Measurements from ENCODE around the gene REEP6.
"Not testable (repeated sequence)": the region's sequence is repeated elsewhere in the genome, so short reads cannot be mapped to it uniquely, and the experiment has no call there.

Gene REEP6

GRCh38 chr19:1474011-1474764 is 16.8 kb upstream of the REEP6 start:
- Histone ChIP-seq H3K36me3 (ENCODE audit: low read length) (no peaks in the 10 kb centered on the region), H3K4me2 (ENCODE audit: low read depth, low read length, poor library complexity, severe bottlenecking) (no peak overlapping the region), H3K27ac (ENCODE audit: low read depth, low read length) (no peak overlapping the region), H3F3A (ENCODE audit: insufficient read depth) (no peaks in the 10 kb centered on the region), H3K9me3 (ENCODE audit: insufficient read depth, low read length) (no peaks in the 10 kb centered on the region), H3K79me2 (ENCODE audit: insufficient read depth, low read length) (peaks cover 20% of the 10 kb centered on the region), H3K4me3 (ENCODE audit: insufficient read depth, low read length, poor library complexity, severe bottlenecking) (no peak overlapping the region), H2AFZ (ENCODE audit: low read depth, low read length, severe bottlenecking) (no peak overlapping the region), H3K27me3 (ENCODE audit: low read length) (no peaks in the 10 kb centered on the region), H3K9ac (ENCODE audit: low read length) (no peak overlapping the region), H4K20me1 (ENCODE audit: low read depth, low read length) (peaks cover 3% of the 10 kb centered on the region; the same call in 1 of the 2 replicates), H3K9me2 (replicated peaks; ENCODE audit: insufficient read depth, low read length) (no peaks in the 10 kb centered on the region)
- TF ChIP-seq CTCF (IDR thresholded peaks at IDR 0.05; ENCODE audit: insufficient read depth, low read length, poor library complexity, severe bottlenecking) (no peak), EZH2phosphoT487 (conservative IDR thresholded peaks at IDR 0.05; ENCODE audit: low read length) (no peak)

GRCh38 chr19:1474765-1475351 is 16.1 kb upstream of the REEP6 start:
- Histone ChIP-seq H4K20me1 (ENCODE audit: low read depth, low read length) (peaks cover 3% of the 10 kb centered on the region; the same call in 1 of the 2 replicates), H2AFZ (ENCODE audit: low read depth, low read length, severe bottlenecking) (no peak overlapping the region), H3K27me3 (ENCODE audit: low read length) (no peaks in the 10 kb centered on the region), H3K79me2 (ENCODE audit: insufficient read depth, low read length) (peaks cover 20% of the 10 kb centered on the region), H3F3A (ENCODE audit: insufficient read depth) (no peaks in the 10 kb centered on the region), H3K9ac (ENCODE audit: low read length) (no peak overlapping the region), H3K4me2 (ENCODE audit: low read depth, low read length, poor library complexity, severe bottlenecking) (no peak overlapping the region), H3K9me2 (replicated peaks; ENCODE audit: insufficient read depth, low read length) (no peaks in the 10 kb centered on the region), H3K27ac (ENCODE audit: low read depth, low read length) (no peak overlapping the region), H3K9me3 (ENCODE audit: insufficient read depth, low read length) (no peaks in the 10 kb centered on the region), H3K36me3 (ENCODE audit: low read length) (no peaks in the 10 kb centered on the region), H3K4me3 (ENCODE audit: insufficient read depth, low read length, poor library complexity, severe bottlenecking) (no peak overlapping the region)
- TF ChIP-seq CTCF (IDR thresholded peaks at IDR 0.05; ENCODE audit: insufficient read depth, low read length, poor library complexity, severe bottlenecking) (no peak), EZH2phosphoT487 (conservative IDR thresholded peaks at IDR 0.05; ENCODE audit: low read length) (no peak)

- Histone ChIP-seq H4K20me1 (ENCODE audit: low read depth, low read length) (peaks cover 3% of the 10 kb centered on the region; the same call in 1 of the 2 replicates), H3K9me2 (replicated peaks; ENCODE audit: insufficient read depth, low read length) (no peaks in the 10 kb centered on the region), H2AFZ (ENCODE audit: low read depth, low read length, severe bottlenecking) (no peak overlapping the region), H3F3A (ENCODE audit: insufficient read depth) (peaks cover 7% of the 10 kb centered on the region; the same call in 1 of the 2 replicates), H3K4me2 (ENCODE audit: low read depth, low read length, poor library complexity, severe bottlenecking) (no peak overlapping the region), H3K4me3 (ENCODE audit: insufficient read depth, low read length, poor library complexity, severe bottlenecking) (no peak overlapping the region), H3K36me3 (ENCODE audit: low read length) (no peaks in the 10 kb centered on the region), H3K9ac (ENCODE audit: low read length) (no peak overlapping the region), H3K27me3 (ENCODE audit: low read length) (no peaks in the 10 kb centered on the region), H3K27ac (ENCODE audit: low read depth, low read length) (no peak overlapping the region), H3K79me2 (ENCODE audit: insufficient read depth, low read length) (peaks cover 20% of the 10 kb centered on the region), H3K9me3 (ENCODE audit: insufficient read depth, low read length) (no peaks in the 10 kb centered on the region)
- no peak for TF ChIP-seq EZH2phosphoT487 (conservative IDR thresholded peaks at IDR 0.05; ENCODE audit: low read length)
- TF ChIP-seq CTCF (IDR thresholded peaks at IDR 0.05; ENCODE audit: insufficient read depth, low read length, poor library complexity, severe bottlenecking), result no peak
Measured at GRCh38 chr19:1475751-1476437, 15.1 kb upstream of the REEP6 start.

GRCh38 chr19:1477056-1477455 is 13.9 kb upstream of the REEP6 start:
- not testable (repeated sequence) for H3K4me3 ChIP-seq (ENCODE audit: insufficient read depth, low read length, poor library complexity, severe bottlenecking); H3K9me2 ChIP-seq (replicated peaks; ENCODE audit: insufficient read depth, low read length); H4K20me1 ChIP-seq (ENCODE audit: low read depth, low read length); H3K9ac ChIP-seq (ENCODE audit: low read length); H3K4me2 ChIP-seq (ENCODE audit: low read depth, low read length, poor library complexity, severe bottlenecking); H3K27me3 ChIP-seq (ENCODE audit: low read length); H3K36me3 ChIP-seq (ENCODE audit: low read length); H2AFZ ChIP-seq (ENCODE audit: low read depth, low read length, severe bottlenecking); H3F3A ChIP-seq (ENCODE audit: insufficient read depth); H3K27ac ChIP-seq (ENCODE audit: low read depth, low read length); H3K9me3 ChIP-seq (ENCODE audit: insufficient read depth, low read length)
- peaks cover 20% of the 10 kb centered on the region for H3K79me2 ChIP-seq (ENCODE audit: insufficient read depth, low read length)

Measured in SU-DHL-6 (cell line).